C4-2B (cell line): ENCODE results near the gene CDK13.

Experiments
- CTCF ChIP-seq: fragments of 450-650 bp; conservative IDR thresholded peaks from 2 replicates; pipeline ENCODE4 v1.5.1; 2017; ENCODE audit warnings: mild to moderate bottlenecking
- ZFX ChIP-seq: fragments of 450-650 bp; IDR thresholded peaks from 2 replicates; pipeline ENCODE4 v1.6.1; 2017

- no peak for TF ChIP-seq CTCF
- TF ChIP-seq ZFX: no peak
Observed at GRCh38 chr7:40057292-40057691, 107.2 kb downstream of the CDK13 start.
